GM19099 (cell line): ENCODE data around the gene CNN2.

ENCODE experiments used
- POLR2A ChIP-seq: IDR thresholded peaks from 3 replicates; pipeline ENCODE4 v1.6.1; 2011; ENCODE audit warnings: low read depth; ENCODE audit not compliant: insufficient read length; ENCODE audit errors: extremely low read depth

The CNN2 gene

DNA sequence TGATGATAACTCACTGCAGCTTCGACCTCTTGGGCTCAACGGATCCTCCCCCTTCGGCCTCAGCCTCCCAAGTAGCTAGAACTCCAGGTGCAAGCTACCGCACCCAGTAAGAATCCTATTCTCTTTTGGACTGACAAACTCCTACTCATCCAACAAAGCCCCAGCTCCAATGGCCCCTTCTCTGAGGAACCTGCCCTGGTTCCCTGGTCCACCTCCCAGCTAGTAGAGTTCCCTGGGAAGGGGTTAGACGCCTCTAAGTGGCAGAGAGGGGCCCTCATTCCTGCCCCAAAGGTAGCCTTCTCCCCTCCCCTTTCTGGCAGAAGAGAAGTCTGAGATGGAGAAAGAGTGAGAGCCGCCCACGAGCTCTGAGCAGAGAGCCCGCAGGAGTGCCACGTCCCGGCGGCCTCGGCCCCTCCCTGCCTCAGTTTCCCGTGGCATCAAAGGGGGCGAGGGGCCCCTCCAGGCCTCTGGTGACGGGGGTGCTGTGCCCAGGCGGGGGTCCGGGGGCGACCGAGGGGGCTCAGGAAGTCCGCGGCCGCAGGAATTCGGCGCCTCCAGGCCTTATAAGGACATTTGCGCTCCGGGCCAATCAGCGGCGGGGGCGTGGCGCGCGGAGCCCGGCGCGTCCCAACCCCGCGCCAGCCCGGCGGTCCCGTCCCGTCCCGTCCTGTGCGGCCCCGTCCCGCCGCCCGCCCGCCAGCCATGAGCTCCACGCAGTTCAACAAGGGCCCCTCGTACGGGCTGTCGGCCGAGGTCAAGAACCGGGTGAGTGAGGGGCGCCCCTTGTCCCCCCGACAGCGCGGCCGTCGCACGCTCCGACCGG, at the start of gene CNN2:
Gene CNN2 (plus strand): TSS at position 649 of the 823 bp plus-strand sequence. CDS start 54 bp downstream, at position 703.
- peak; percentile 76 for TF ChIP-seq POLR2A

DNA sequence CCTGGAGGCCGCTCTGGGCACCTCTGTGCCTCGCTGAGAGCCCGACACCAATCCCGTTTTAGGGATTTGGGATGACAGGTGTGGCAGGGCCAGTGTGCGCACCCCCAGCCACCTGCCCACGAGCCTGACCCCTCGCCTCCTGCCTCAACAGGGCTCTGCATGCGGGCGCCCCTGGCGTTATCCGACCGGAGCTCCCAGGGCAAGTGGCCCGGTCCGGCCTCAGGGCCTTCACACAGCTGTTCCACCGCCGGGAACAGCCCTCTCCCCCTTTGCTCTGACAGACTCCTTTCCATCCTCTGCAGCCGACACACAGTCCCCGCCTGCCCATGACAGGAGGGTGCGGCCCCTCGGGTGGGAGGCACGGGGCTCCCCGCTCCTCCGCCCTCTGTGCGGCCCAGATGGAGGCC, 49.3 kb upstream of the CNN2 start:
- no peak for TF ChIP-seq POLR2A

- TF ChIP-seq POLR2A, result no peak
Observed at GRCh38 chr19:979318-979741, 47.1 kb upstream of the CNN2 start.

DNA sequence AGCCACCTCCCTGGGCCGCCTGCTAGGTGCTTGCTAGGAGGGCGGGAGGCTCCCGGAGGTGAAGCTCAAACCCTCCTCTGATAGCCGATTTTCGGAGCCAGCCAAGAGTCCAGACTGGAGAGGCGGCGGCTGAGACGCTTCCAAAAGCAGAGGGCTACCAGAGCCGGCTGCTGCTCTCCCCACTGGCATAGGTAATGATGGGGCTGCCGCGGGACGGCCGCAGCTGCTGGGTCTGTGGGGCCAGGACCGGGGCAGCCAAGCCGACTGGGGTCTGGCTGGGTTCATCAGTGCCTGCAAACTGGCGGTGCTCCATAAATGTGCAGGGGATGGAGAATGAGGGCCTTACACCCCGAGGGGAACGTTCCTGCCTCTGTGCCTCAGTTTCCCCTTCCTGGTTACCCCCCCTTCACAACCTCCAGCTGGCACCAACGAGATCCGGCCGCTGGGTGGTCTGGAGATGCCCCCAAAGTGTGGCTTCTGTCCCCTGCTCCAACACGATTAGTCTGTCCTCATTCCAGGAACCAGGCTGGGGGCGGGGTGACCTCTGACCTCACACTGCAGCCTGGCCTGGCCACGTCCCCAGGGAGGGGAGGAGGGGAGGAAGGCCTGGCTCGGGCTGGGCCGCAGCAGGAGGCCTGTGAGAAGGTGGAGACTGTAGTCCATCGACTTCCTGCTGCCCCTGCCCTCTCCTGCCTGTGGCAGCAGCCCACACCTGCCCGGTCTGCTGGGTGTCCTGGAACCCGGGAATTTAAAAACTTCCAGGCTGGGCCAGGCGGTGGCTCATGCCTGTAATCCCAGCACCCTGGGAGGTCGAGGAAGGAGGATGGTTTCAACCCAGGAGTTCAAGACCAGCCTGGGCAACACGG, 46.0 kb upstream of the CNN2 start:
- no peak for TF ChIP-seq POLR2A

DNA sequence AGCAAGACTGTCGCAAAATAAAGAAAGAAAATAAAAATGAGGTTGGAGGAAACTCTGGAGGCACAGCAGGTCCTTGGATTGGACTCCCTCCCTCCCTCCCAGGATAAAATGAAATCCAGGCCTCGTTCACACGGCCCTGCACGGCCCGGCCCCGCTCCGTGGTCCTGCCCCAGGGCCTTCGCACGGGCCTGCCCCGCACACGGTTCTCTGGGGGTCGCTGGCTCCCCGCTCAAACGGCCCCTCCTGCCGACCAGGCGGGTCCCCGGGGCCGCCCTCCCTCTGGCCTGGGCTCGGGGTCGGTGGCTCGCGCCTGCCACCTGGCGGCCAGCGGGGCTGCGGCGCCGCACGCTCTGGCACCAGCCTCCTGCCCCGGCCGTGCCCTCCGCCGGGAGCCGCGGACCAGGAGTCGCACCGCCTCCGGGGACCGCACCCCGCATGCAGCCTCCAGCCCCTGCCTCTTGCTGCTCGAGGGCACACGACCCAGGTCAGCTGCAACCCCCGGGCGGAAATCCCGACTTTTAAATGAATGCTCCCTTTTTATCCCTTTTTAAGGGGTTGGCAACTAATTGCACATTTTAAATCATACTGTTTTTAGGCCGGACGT, 43.7 kb upstream of the CNN2 start:
- TF ChIP-seq POLR2A, result no peak

DNA sequence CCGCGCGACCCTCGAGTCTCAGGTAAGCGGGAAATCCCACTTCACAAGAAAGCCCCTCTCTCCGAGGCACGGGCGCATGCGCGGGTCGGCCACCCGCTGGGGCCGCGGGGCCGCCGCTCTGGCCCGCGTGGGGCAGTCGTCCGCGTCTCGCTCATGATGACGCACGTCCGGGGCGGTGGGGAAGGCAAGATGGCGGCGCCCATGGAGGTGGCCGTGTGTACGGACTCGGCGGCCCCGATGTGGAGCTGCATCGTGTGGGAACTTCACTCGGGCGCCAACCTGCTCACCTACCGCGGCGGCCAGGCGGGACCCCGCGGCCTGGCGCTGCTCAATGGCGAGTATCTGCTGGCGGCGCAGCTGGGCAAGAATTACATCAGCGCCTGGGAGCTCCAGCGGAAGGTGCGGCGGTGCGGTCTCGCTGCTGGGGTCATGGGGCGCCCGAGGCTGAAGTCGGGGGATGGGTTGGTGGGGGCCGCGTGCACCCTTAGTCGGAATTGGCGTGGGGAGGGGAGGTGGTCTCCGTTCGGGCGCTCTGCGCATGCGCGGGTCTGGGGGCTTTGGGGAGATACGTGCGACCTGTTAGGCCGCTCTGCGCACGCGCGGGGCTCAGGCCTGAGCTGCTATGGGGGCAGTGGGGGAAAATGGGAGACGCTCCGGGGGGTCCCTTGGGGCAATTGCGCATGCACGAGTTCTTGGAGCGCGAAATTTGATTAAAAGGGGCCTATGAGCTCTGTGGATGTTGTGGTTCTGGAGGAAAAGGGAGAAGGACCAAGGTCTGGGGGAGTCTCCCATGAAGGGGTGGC, 42.0 kb upstream of the CNN2 start, which contains the start of gene WDR18:
Gene WDR18 (plus strand): TSS at position 181 of the 803 bp plus-strand sequence. CDS start 9 bp downstream, at position 190.
- TF ChIP-seq POLR2A, result peak; percentile 64

DNA sequence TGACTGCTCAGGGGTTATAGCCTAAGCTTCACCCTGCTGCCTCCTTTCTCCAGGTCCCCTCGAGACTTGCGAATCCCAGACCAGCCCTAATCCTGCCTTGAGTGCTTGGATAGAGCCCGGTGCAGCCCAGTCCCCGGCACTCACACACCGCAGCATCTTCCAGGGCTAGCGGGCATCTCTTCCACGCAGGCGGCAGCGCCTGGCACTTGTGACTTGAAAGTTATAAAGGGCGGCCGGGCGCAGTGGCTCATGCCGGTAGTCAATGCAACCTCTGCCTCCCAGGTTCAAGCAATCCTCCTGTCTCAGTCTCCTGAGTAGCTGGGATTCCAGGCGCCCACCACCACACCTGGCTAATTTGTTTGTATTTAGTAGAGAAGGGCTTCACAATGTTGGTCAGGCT, 40.3 kb upstream of the CNN2 start:
- TF ChIP-seq POLR2A, result no peak

- no peak for TF ChIP-seq POLR2A
Observed at GRCh38 chr19:988081-988480, 38.3 kb upstream of the CNN2 start.

- no peak for TF ChIP-seq POLR2A
Observed at GRCh38 chr19:988510-988909, 37.9 kb upstream of the CNN2 start.

- no peak for TF ChIP-seq POLR2A
Observed at GRCh38 chr19:989381-990081, 36.9 kb upstream of the CNN2 start.

DNA sequence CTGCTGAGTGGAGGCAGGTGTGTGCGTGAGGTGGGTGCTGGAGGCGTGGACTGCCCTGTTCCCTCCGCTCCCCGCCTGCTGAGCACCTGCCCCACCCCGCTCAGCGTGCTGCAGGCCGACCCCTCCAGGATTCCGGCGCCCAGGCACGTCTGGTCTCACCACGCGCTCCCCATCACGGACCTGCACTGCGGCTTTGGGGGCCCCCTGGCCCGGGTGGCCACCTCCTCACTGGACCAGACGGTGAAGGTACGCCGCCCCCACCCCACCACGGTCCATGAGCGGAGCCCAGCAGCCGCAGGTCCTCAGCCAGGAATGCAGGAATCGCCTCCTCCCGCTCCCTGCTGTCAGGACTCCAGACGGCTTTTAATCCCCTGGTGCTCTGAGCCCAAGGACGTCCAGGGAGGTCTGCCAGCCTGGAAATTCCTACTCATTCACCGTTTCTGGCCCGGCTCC, 36.3 kb upstream of the CNN2 start:
- no peak for TF ChIP-seq POLR2A

GRCh38 chr19:990746-991145, 35.7 kb upstream of the CNN2 start:
- TF ChIP-seq POLR2A, result no peak

GRCh38 chr19:991174-991931, 35.1 kb upstream of the CNN2 start:
- TF ChIP-seq POLR2A, result no peak
